Measurements from ENCODE around the gene COL27A1.

COL27A1 gene

DNA sequence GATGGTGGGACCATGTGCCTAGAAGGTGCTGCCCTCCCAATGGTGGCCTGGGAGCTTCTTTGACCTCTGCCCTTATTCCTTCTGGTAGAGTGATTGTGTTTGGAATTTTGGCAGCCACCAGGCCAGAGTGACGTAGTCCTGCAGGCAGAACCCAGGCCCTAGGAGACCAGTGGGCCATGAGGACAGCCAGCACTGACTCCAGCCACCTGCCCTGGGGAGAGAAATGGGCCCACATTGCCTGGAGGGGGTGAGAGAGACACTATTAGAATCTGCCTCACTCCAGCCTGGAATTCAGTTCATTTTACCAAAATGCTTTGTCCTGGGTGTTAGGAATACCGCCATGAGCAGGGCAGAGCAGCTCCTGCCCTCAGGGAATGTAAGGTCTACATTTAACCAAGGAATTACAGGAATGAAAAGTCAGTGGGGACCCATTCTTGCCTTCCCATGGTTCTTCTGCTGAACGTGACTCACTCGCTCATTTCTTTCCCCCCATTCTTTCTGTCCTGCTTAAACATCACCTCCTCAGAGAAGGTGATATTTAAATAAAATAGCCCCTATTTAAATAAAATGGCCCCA, 5.5 kb upstream of the COL27A1 start:
- no peak for DNase-seq

DNA sequence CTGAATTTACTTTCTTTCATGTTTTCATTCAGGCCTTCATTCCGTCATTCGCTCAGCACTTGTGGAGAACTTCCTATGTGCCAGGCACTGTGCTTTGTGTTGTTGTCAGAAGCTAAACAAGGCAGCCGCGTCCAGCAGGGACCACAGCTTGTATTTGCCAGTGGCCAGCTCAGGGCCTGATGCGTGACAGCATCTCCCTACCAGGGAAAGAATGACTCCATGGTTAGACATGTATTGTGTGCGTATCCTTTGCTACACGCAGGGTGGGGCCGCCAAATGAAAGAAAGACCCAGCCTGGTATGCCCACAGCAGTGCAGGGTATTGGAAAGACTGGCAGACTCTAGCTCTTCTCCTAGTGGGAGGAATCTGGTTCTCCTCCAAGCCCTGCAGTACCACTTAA, 4.7 kb upstream of the COL27A1 start:
- no peak for DNase-seq

DNA sequence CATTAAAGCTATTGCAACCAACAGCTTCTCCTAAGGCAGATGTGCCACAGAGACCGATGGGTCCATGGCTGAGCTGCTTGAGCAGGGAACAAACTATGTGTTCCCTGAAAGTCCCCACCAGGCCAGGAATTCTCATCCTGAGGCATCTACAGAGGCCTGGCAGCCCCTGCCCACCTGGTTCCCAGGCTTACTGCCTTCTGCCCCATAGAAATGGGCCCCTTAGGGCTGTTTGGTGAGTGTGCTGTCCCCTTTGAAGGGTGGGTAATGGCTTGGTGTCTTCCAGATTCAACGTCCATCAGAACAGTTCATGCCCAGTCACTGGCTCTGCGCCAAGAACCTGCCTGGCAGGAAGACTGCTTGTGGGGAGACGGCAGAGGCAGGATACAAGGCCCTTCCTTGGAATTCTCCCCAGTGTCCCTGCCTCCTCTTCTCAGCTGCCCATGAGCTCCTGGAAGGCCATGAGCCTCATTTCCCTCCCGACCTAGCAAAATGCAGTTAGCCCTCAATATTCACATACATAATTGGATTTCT, 3.8 kb upstream of the COL27A1 start:
- DNase-seq = no peak

DNA sequence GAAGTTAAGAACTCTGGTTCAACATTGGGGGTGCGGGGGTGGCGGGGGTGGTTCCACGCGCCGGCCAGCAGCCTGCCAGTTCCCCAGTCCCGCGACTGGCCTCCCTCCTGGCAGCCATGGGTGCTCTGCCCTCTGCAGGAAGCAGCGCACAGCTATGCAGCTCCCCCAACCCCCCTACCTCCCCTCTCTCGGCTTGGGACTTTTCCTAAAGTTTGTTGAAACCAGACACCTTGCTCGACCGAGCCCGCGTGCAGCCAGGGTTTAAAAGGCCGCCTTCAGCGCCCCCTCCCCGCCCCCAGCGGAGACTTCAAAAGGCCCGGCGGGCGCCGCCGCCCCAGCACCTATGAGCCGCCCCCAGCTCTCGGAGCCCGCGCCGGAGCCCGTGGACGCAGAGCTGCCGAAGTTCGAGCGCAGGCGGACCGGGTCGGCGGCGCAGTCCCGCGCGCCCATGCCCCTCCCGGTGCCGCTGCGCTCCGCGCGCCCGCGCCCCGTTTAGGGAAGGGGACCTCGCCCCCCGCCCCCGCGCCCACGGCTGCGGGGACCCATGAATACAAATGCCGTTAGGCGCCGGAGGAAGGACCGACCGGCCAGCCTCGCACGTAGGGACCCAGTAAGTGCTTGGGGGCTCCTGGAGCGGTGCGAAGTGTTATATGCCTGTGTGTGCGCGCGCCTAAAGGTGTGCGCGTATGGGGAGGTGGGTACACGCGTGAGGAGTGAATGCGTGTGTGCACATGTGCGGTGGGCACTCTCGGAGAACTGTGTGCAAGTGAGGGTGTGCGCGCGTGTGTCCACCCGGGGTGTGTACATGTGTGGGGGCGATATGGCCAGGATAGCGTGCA, 1.4 kb upstream of the COL27A1 start:
- peak in 1 of 2 experiments; percentile 21 for DNase-seq

DNA sequence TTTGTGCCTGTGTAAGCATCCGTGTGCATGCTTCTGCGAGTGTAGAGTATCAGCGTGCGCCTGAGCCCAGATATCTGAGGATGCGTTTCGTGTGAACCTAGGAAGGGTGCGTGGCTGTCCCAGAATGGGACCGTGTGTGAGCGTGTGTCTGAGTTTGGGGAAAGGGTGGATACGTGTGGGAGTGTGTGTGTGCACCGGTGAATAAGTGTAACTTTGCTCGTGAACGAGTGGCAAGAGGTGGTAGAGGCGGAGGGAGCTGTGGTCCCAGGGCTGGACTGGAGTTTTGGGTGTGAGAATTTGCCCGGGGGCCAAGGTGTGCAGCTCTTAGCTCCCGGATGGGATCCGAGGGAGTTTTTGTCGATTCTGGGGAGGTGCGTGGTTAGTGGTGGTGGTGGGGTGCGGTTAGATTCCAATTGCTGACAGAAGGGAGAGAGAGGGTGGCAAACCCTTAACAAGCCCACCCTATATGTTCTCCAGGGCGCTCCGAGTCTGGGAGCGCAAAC, 686 bp upstream of the COL27A1 start:
- peak; percentile 26 to 32 for DNase-seq

DNA sequence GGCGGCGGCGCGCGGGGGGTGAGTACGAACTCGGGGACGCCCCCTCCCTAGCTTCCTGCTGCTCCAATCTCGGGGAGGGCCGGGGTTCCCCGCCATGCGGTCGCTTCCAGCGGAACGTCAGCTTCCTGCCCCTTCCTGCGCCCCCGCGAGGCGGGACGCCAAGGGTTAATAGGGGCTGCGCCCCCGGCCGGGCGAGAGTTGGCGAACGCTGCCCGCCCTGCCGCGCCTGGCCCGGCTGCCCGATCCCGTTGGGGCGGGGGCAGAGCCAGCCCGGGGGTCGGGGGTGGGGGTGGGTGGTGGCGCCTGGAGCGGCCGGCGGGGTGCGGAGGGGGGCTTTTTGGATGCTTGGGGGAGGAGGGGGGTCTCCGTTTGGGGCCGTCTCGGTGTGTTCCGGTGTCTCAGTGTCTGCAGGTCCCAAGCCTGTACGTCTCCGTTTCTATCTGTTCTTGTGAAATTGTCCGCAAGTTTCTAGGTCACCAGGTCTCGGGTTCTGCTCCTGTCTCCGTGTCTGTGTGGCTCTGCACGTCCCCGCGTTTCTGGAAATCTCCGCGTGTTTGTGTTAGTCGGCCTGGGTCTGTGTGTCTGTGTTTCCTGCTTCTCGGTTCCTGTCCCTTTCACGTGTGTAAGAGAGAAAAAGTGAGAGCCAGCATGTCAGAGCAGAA, 789 bp downstream of the COL27A1 start:
- peak; percentile 42 to 51 for DNase-seq

DNA sequence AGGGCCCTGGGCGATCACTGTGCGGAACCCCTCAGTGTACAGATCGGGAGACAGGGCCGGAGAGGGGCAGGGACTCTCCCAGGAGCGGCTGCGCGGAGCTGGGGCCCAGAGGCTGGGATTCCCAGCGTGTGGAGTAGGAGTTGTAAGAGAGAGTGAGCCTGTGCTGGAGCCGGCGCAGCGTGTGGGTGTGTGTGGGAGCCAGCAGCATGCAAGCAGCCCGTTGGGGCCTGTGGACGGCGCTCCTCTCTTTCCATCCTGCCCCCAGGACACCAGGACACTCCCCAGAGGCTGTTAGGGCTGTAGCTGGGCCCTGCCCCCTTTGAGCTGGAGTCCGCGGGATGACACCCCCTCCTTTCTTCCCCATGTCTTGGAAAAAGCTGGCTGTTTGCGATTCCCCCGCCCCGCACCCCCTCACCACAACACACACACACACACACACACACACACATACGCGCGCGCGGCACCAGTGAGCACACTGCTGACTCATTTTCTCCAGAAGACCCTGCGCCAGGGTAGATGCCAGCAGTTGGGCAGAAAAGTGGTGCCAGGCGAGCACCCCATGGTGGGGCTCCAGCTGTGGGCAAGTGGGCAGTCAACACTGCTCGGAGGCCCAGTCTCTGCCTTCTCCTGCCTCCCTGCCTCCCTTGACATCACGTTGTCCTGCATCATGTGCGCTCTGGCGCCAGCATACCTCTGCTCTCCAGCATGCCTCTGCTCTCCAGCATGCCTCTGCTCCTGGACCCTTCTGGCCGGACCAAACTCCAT, 1.5 kb downstream of the COL27A1 start:
- peak; percentile 55 to 58 for DNase-seq

DNA sequence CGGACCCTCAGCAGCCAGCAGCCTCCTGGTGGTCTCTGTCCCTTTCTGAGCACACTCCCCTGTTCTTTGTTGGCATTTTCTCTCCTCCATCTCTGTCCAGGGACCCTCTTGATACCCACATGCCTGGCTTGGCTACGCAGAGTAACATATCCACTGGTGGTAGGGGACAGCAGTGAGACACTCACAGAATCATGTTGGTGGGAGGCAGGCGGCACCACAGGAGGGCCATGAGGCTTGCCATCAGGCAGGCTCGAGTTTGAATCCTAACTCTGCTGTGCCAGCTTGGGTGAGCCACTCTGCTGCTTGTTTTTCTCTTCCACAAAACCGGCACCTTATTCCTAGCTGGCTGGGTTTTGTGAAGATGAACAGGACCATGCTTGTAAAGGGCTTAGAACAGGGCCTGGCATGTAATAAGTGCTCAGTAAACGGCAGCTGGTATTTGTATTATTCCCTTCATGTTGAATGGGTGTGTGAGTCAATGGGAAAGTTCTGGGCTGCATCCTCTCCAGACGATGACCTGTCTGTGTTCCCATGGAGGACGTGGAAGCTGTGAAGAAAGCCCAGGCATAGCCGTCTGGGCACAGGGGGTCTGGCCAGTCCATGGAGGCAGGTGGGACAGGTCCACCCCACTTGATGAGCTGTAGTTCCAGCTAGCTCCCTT, 2.3 kb downstream of the COL27A1 start:
- no peak for DNase-seq

DNA sequence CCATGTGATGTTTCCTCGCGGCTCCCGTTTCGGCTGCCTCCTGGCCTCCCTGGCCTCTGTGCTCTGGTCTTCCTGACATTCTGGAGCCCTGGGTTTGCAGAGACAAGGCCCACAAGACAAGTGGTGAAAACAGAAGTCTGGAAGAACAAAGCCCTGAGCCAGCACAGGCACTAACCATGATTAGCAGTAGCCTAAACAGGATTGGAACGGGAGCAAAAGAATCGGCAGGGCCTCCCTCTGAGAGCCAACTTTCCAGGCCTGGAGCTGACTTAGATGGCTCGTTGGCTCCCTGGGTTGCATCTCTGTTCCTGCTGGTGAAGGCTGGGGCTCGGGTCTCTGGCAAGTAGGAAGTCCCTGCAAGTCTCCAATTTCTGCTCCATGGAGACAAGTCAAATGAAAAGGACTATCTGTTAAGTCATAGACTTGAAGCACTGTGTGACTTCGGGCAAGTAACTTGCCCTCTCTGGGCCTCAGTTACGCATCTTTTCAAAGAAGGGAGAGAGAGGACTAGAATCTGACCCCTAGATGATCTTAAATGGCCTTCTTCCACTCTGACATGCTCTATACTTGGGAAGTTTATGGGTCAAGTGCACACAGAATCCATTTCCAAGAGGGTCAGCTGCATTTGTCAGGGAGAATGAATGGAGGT, 3.3 kb downstream of the COL27A1 start:
- DNase-seq = no peak

DNA sequence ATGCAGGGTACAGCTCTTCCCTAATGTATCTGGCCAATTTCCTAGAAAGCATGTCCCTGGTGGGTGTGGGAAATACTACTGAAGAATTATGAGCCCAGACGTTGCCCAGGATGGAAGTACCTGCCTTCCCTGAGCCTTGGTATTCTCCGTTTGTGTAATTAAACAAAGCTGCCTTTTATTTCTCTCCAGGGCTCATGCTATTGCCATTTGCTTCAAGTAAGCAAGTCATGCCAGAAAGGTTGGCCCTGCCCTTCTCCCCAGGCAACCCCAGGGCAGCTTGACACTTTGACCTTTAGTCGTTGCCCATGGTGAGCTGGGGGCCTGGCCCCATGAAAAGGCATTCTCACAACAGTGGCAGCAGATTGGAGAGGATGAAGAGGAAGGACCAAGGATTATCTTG, 4.4 kb downstream of the COL27A1 start:
- no peak for DNase-seq

DNA sequence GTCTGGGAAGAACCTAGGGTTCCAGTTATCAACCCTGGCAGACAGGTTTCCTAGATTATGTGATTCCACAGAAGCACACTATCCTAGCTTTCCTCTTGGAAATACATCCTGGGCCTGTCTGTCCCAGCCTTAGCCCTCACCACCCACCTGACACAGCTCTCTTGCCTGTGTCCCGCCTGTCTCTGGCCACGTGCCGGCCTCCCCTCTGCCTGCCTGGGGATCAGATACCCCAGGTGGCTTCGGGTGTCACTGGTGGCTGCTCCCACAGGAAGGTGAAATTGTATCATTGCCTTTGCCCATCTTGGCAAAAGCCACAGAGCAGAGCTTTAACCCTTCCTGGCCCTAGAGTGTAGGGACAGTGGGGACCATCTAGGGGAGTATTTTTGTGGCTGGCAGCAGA, 6.2 kb downstream of the COL27A1 start:
- no peak for DNase-seq

DNA sequence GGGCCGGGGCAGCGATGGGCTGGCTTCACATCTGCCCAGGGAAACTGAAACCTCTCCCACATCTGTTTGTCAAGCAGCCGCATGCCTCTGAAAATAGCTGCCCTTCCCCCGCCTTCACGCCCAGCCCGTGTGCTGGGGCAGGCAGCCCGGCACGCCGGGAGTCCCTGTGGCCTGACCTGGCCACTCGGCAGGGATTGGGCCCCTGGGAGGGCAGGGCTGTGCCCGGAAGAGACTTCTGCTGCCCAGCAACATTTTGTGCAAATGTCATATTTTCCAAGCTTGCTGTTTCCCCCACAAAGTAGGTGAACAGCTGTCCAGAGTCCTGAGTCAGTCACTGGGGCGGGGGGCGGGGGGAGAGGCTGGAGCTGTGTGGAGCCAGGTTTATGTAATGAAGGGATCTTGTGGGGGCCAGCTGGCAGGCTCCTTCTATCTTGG, 8.2 kb downstream of the COL27A1 start:
- no peak for DNase-seq

DNA sequence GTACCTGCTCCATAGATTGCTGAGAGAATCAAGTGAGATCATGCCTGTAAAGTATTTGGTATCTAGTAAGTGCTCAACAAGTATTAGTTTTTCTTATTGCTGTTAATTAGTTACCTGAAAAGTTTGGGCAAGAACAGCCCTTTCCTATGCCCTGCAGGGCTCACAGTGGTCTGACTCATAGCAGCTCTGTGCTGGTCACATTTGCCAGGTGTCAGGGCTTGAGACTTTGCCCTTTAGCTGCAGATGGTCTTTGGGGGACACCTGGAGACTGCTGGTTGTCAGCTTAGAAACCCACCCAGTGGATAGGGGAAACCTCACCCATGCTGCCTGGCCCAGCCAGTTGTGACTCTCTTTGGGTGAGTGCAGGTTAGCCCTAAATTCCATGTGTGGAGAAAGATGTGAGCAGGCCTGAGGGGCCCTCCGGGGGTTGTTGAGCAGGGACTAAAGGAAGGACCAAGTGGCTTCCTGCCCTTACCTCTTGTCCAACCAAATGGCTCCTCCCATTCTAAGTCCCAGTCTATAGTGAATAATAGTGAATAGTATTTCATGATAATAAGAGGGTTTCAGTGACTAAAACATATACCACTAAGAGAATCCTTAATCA, 9.0 kb downstream of the COL27A1 start:
- DNase-seq = no peak

DNA sequence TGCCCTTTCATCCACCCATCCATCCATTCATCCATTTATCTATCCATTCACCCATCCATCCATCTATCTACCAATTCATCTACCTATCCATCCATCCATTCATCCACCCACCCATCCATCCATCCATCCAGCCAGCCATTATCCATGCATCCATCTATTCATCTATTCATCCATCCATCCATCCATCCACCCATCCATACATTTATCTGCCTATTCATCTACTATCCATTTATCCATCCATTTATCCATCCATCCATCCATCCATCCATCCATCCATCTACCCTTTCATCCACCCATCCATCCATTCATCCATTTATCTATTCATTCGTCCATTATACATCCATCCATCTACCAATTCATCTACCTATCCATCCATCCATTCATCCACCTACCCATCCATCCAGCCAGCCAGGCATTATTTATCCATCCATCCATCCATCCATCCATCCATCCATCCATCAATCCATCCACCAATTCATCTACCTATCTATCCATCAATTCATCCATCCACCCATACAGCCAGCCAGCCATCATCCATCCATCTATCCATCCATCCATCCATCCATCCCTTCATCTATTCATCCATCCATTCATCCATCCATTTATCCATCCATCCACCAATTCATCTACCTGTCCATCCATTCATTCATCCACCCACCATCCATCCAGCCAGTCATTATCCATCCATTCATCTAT, 10.2 kb downstream of the COL27A1 start:
- DNase-seq = no peak

DNA sequence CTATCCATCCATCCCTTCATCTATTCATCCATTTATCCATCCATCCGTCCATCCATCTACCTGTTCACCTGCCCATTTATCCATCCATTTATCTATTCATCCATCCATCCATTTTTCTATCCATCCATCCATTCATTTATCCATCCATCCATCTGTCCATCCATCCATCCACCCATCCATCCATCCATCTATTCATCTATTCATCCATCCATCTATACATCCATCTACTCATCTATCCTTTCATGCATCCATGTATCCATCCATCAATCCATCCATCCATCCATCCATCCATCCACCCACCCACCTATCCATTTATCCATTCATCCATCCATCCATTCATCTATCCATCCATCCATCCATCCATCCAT, 10.8 kb downstream of the COL27A1 start:
- DNase-seq = no peak

DNA sequence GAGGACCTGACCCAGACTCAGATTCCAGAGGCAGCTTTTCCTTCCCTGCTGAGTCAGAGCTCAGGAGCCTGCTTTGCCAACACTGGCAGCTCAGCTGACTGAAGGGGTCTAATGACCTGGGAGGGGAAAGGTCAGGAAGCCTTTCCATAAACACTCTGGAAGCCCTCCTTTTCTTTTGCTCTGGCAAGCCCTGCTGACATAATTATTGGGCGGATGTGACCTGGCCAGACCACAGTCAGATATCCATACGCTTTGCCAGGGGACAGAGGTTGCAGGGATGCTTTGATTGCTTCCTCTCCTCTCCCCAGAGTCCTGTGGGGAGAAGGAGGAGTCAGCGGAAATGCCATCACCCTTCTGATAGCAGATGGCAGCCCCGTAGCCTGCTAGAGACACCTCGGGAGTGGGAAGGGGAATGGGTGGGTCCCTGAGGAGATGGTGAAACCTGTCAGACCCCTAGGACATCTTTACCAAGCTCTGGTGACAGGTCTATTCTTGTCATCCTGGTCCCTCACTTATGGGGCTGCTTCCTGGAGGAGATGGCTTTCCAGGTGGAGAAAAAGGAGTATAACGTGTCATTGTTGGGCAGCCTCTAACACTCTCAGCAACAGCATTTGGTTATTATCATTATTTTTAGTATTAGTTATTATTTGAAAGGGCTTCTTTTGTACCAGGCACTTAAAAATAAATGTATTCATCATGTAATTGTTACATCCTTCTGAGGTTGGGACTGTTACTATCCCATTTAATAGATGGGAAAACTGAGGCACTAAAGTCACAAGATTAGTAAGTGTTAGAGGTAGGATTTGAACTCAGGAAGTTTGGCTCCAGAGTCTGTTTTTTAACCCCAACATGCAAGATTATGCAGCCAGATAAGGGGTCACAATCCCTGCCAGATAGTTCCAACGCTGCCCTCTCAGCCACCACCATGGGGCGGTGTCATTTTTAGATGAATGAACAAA, 11.6 kb downstream of the COL27A1 start:
- no peak for DNase-seq

DNA sequence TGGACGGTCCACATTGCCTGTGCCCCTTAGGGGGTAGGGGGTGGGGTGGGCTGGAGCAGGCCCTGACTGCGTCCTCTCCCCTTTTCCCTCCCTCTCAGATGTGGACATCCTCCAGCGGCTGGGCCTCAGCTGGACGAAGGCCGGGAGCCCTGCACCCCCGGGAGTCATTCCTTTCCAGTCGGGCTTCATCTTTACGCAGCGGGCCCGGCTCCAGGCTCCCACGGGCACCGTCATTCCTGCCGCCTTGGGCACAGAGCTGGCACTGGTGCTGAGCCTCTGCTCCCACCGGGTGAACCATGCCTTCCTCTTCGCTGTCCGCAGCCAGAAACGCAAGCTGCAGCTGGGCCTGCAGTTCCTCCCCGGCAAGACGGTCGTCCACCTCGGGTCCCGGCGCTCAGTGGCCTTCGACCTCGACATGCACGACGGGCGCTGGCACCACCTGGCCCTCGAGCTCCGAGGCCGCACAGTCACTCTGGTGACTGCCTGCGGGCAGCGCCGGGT, 12.3 kb downstream of the COL27A1 start:
- no peak for DNase-seq

DNA sequence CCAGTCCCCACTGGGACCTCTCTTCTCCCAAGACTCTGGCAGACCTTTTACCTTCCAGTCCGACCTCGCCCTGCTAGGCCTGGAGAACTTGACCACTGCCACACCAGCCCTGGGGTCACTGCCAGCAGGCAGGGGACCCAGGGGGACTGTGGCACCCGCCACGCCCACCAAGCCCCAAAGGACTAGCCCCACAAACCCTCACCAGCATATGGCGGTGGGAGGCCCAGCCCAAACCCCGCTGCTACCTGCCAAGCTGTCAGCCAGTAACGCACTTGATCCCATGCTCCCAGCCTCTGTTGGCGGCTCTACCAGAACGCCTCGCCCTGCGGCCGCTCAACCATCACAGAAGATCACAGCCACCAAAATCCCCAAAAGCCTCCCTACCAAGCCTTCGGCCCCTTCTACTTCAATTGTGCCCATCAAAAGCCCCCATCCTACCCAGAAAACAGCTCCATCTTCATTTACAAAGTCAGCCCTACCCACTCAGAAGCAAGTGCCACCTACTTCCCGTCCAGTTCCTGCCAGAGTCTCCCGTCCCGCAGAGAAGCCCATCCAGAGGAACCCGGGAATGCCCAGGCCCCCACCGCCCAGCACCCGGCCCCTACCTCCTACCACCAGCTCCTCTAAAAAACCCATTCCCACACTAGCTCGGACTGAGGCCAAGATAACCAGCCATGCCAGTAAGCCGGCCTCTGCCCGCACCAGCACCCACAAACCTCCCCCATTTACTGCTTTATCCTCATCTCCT, 13.1 kb downstream of the COL27A1 start:
- DNase-seq = no peak
